Fibroblast of skin of left quadriceps (primary cell): Measurements from ENCODE around the gene ERC2.

Experiments
- DNase-seq, 2 experiments: peaks; one replicate each; pipeline ENCODE4 v3.0.0-alpha.2; 2013; ENCODE audit warnings: low read depth in 2 of 2

The ERC2 gene

DNA sequence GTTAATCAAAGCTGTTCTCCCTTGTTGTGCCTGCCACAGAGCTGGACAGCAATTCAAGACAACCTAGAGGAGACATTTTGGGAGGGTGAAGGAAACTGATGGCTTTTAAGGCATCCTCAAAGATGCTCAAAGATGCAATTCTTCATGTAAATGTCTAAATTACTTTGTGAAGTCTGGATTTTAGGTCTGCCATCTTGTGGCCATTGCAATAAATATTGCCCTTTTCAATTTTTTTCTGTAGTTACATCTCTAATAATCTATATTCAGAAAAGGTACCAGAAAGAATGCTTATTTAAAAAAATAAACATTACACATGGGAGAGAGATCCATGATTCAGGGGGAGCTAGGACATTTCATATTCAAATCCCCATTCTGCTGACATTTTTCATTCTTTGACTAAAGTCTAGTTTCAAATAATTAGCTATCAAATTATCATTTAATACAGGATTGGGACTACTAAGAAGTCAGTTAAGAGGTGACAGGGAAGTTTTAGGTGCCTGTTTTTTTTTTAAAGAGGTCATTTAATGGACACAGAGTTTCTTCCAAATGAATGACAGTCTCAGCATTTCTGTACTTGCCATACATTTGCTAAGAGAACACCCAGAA, 721.4 kb downstream of the ERC2 start:
- DNase-seq: no peak

DNA sequence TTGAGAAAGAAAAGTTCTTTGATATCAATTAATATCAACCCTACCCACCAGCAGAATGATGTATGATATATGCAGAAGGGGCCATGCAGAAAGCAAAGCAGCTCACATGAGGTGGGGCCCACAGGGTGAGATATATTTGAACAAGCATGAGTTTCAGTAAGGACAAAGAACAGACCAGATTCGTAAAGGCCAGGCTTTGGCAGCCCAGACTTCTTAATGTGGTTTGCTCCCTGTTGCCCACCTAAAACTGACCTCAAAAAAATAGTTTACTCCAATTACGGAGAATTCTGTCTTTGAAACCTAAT, 725.5 kb downstream of the ERC2 start:
- DNase-seq: no peak

DNA sequence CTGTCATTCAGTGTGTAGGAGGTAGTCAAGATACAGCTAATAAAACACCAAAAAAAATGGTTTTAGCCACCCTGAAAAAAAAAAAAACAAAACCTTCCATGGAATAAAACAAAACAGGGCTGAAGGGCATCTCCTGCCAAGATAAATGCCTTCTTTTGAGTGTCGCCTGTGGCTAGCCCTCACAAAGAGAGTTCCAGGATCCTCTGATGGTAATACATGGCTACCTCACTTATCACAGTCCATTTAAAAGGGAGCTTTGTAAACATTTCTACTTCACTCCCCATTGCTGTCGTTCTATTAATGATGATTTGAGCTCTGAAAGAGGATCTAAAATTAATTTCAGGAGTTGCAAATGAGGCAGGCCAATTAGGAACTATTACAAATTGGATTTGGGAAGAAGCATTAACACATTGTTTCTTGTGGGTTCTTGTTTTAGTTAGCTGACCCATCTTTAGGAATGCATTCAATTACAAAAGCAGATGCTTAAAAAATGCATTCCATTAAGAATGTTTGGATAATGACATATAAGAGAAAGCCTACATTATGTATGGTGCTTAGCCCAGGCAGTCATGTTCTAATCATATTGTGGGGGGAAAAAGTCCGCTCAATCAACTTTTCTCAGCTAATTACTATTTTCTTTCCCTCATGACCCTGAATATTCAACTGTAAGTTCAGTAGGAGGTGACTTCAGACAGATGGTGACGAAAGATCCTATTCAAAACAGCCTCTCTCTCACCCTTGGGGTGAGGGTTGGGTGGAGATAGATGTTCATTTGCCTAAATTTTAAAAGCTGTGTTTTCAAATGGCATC, 726.0 kb downstream of the ERC2 start:
- DNase-seq: no peak

DNA sequence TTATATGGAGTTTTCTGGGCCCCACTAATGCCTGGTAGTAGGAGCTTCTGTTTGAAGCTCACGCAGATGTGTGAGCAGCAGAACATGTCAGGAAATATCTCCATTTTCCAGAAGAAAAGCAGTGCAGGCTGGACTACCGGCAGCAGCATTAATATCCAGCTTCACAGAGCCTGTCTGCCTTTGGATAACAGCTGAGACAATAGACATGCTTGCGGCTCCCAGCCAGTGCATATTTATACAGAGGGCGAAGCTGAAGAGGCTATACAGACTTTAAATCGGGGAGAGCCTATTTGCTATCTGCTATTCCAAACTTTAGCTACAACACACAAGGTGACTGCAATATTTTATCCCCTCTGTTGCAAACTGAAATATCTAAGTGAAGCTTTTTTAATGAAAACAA, 731.1 kb downstream of the ERC2 start:
- no peak for DNase-seq

DNA sequence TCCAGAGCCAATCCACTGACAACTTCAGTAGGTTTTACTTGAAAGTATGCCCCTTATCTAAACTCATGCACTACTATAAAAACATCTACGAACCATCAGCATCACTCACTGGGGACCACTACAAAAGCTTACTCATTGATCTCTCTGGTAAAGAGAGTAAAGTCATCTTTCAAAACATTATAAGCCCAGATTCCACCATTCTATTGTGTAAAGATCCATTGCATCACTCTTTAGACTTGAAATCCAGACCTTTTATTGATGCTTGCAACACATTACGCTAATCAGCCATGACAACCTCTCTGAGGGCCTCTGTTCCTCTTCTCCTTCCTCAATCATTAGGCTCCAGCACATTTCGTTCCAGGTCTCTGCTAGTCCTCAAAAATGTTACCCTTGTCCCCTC, 732.3 kb downstream of the ERC2 start:
- no peak for DNase-seq

DNA sequence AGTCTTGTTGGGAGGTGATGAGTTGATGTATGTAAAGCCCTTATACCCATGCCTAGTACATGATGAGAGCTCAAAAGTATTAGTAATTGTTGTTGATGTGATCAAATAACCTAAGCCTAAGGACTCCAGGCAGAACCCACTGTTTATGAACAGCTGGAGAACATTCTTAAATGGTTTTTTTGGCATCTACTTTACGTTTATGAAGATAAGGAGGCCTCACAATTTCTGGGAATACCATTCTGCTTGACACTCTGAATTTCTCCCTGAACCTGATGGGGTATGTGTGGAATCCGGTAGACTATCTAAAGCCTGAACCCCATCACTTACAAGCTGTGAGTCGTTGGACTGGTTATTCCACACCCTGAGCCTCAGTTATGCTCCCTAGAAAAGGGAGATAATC, 736.5 kb downstream of the ERC2 start:
- no peak for DNase-seq

DNA sequence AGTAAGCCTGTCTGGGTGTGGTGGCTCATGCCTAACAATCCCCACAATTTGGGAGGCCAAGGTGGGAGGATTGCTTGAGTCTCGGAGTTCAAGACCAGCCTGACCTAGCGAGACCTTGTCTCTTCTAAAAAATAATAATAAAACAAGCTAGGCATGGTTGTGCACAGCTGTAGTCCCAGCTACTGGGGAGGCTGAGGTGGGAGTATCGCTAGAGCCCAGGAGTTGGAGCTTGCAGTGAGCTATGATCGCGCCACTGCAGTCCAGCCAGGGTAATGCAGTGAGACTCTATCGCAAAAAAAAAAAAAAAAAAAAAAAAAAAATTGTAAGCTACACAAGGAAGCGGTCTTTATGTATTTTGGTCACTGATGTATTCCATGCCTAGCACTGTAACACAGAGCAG, 738.7 kb downstream of the ERC2 start:
- no peak for DNase-seq

DNA sequence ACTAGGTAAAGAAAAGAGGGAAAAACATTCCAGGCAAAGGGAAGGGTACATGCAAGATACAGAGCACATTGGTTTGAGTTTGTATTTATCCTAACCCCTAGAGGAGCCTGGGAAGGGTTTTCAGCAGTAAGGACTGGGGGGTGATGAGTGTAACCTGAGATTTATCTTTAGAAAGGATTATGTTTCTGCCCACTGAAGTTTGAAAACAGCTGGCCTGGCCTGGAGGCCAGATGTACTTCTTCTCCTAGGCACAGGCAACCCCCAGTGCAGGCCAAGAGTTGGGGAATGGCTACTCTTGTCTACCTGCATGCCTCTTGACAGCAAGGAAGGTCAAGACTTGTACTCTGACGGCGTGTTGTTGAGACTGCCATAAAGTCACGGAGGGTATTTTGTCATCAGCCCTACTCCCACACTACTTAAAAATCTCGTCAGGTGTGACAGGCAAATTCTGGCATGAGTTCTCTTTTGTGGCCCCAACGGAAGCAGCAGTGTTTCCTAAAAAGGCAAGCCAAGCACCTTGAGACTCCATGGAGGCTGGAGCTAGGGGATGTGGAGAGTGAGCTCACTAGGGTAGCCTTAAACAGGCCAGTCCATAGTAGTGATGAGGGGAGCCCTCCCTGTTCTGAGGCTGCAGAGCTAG, 739.7 kb downstream of the ERC2 start:
- DNase-seq: no peak

DNA sequence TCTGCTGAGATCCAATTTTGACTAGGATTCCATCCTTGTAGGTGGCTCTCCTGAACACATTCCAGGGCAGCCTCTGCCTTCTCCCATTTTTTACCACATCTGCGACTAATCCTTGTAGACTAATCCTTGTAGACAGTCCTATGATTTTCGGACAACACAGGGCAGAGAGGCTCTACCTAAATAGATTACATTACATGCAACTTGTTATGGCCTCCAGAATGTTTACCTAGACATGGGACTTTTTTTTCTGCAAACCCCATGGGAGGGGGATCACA, 741.8 kb downstream of the ERC2 start:
- no peak for DNase-seq

DNA sequence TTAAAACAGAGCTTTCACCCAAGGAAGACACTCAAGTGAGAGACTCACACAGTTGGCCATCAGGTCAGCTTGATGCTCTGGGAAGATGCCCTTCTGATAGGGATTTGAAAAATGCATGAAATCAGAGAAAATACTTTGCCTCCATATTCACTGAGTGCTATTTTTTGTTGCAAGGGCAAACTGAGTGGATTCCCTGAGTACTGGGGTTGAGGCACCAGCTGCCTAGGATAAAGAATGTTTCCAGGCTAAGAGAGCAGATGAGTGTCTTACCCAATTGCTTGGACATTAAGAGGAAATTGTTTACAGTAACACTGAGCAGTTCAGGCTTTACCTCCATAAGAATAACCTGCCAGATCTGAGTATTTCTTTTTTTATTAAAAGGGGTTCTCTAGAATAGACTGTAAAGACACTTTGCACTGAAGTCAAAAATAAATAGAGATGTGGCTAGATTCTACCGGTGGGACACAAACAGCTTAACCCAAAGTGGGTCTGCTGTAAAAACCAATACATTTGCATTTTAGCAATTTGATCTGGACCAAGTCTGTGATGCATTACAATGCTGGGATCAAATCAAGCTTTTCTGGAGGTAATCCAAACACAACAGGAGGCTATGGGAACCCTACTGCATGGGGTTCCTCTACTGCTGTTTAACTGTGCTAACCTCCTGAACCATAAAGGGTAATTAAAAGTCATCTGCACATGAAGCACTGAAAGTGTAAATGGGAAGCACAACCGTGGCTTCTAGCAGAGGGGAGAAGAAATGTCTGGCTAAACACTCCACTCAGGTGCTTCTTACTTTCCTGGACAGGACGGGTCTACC, 742.4 kb downstream of the ERC2 start:
- no peak for DNase-seq

DNA sequence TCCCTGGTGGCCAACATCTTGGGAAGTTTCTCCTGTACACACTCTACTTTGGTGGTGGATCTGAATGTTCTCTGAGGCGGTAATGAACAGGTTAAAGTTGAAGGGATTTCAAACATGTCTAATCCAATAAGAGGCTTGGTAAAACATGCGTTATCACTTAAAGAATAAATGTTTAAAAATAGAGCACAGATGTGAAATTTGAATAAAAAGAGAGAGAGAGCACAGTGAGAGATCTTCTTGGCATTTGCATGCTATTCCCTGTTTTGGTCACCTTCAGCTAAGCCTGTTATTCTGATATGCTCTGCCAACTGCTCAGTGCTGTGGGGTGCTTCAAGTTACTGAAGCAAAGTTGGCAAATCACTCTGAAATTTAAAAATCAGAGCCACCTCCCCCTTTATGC, 743.4 kb downstream of the ERC2 start:
- no peak for DNase-seq

DNA sequence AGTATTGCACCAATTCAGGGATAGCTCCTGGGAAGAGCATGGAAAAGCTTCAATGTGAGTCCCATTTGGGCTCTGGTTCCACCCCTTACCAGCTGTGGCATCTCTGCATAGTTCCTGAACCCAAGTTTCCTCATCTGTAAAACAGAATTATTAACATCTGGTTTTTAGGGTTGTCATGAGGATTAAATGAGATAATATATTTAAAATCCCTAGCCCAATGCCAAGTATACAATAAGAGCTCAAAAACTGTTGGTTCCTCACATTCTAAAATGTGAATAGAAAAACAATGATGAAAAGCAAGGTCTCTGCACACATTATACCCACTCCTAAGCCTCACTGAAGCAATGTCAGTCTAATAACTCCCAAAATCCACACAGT, 743.9 kb downstream of the ERC2 start:
- no peak for DNase-seq

DNA sequence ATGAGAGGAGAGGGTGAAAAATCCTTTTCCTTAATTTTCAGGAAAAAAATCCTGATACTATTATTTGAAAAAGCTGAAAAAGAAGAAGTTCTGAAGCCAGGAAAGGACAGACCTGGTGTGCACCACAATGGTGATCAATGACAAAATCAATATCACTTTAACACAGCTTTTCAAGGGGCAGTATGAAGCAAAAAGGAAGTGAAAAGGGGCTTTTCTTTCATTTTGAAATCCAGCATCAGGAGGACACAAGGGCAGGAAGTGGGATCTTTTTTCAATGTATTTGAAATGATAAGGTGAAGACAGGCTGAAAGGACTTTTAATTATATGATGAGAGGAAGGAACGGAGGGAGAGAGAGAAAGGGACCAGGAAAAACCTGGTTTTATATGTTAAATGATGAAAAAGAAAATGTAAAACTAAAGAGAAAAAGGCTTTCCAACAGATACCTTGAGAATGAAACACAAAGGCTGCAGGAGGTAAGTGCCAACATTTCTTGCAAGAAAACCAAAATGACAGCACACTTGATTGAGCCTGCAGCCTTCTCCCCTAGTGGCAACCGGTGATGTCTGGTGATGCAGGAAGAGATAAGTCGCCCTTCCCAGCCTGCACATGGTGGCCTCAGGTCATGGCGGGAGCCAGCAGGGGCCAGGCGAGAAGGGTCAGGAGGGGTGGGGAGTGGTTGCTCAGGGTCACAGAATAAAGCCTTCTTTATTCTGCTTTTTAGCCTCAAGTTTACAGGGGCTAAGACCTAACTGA, 744.4 kb downstream of the ERC2 start:
- no peak for DNase-seq

DNA sequence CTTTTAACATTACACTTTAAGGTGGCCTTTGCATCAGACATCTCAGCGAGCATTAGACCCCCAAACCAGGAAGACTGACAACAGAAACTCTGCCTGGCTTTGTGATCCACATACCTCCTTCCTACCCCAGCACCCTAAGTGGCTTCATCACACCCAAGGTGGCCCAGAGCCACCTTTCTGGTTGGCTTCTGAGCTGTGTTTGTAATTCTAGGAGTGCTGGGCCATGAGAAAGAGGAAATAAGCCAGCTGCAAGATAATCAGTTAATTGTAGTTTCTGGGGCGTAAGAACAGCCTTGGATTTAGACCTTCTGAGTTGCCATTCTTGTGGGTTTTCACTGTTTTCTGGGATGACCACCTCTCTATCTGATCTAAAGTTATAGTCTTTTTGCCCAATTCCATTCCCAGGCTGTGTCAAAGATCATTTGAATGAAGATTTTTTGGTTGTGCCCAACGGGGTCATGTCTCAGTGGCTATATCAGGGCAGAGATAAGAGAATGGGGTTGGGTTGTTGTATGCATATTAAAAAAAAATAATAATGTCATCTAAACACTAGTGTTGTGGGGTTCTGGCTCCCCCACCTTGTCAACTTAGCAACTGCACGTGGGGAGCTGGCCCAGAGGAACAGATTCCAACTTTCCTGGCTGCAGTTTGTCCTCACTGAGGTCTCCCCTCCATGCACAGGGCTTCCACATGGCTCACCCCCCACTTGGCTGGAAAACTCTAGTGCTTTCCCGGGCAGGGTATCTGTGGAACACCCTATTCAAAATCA, 746.4 kb downstream of the ERC2 start:
- DNase-seq: no peak

DNA sequence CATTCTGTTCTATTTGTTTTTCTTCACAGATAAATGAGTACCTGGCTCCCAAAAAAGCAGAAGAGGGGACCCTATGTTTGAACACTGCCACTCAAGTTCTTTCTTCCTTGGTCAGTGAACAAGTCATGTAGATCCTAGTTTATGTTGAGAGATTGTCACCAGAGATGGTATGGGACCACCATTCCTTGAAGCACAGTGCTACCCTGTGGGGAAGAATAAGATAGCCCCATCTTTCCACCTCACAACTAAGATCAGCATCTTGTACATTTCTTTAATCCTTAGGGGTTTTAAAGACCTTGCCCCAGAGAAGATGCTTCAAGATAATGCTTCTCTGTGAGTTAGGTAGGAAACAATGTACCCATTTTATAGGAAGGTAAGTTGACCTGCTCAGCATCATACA, 747.7 kb downstream of the ERC2 start:
- DNase-seq: peak; percentile 44 to 59

DNA sequence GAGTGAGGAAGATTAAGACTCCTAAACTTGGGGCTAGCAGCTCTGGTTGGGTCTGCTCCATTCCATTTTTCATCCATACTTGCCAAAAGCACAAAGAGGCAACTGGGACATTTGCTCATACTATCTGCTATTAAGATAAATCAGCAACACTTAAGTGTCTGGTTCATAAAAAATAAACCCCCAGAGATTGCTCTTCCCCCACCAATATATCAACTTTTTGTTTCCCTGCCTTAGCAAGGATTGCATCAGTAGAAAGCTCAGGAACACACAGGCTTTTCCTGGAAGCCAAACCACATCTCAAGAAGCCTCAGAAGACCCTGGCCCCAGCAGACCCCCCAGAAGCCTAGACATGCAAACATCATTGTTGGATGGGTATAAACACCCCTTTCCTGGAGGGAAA, 748.8 kb downstream of the ERC2 start:
- DNase-seq: peak; percentile 78

DNA sequence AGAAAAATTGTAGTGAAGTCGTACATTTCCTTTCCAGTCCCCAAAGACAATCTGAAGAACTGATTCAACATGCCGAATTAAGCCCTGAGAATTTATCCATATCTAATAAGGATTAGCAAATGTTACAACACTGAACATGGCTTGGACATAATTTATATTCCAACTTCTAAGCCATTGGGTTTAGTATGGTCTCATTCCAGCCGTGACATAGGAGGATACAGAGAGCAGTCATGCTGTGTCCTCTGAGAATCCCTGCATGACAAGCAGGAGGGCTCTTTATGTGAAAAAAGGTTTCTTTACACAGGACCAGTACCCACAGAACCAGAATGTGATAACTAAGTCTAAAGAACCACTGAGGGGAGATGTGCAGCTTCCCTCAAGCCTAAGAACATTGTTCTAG, 749.3 kb downstream of the ERC2 start:
- DNase-seq: no peak

DNA sequence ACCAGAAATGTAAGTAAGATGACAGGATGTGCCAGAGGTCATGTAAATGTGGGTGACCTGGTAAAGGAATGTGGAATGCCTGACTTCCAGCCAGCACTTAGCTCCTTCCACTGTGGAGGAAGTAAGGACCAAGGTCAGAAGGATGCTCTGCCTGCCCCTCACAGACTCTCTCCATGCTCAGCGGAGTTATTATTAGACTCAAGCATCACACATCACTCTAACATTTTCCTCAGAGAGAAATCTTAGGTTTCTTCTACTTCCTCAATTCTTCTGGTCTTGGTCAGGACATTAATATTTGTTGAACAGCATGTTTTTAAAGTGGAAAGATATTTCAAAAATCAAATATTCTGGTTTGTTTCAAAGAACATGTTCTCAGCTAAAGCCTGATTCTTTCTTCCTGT, 749.7 kb downstream of the ERC2 start:
- DNase-seq: peak in 1 of 2 experiments; percentile 41

DNA sequence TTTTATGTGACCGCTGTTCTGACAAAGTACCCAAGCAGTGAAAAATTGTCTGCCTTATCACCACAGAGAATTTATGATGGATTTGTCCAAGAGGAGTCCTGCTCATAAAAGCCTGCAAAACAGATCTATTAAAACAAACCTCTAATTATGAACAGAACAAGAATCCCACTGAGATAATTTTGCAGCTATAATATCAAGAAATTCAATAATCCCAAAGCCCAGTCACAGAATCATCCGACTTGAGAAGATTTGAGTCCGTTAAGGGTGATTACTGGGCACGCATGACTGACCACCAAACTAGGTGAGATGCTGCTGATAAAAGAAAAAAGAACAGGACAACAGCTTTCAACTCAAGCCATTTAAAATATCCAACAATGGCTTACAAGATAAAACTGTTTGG, 750.2 kb downstream of the ERC2 start:
- no peak for DNase-seq

DNA sequence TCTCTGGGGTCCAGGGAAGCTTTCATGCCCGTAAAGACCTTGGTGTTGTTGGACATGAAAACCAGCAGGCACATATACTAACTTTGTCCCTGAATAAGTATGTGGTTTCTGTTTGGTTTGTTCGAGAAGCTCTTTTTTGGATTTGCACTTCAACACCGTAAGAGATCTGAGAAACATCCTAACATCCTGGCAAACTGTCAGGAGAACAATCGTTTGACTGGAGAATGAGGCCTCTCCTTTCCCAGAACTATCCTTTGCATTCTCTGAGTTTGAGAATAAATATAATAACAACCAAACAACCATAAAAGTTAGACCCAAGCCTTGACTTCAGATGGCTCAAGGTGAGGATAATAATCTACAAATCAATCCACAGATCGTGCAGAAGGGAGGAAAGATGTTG, 750.8 kb downstream of the ERC2 start:
- DNase-seq: no peak

DNA sequence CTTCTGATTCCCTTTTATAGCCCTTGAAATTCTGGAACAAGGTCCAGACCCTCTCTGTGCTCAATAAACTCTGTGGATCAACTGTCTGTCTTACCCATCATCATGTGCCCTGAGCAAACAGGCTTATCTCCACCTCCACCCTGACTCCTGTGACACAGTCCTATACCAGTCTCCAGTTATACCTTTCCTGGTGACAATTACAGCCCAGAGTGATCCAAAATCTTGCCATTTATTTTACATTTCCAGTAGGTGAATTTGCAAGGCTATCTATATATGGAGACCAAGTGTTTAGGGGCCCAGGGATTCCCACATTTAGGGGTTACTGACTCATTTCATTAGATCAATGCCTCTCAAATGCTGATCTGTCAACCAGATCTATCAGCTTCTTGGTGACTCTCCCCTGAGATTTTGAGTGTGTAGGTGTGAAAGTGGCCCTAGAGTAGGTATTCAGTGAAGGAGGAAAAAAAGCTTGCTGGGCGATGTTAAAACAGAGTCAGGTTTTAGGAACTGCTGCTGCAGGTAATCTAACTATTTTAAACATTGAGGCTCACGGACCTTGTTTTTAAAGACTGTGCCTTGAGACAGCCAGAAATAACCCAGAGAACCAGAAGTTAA, 751.5 kb downstream of the ERC2 start:
- DNase-seq: no peak
